Measurements from ENCODE around the gene TMPRSS6. TPM values are rescaled to one million over a fixed set of nuclear protein-coding genes. Genes with fewer than 3 reads are reported as not detected.

Gene TMPRSS6
- total and polyA plus RNA-seq, 2 of the 13 experiments (the other 11 are each of a cell fraction or from before 2014, with no cell fraction given): 4.2 to 4.8 TPM

GRCh38 chr22:37032134-37032534 is 77.4 kb downstream of the TMPRSS6 start (continued):
- TF ChIP-seq, protein P1, sequence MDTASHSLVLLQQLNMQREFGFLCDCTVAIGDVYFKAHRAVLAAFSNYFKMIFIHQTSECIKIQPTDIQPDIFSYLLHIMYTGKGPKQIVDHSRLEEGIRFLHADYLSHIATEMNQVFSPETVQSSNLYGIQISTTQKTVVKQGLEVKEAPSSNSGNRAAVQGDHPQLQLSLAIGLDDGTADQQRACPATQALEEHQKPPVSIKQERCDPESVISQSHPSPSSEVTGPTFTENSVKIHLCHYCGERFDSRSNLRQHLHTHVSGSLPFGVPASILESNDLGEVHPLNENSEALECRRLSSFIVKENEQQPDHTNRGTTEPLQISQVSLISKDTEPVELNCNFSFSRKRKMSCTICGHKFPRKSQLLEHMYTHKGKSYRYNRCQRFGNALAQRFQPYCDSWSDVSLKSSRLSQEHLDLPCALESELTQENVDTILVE (CRISPR knock-in tag; IDR thresholded peaks at IDR 0.05): no peak
- TF ChIP-seq MEF2D (CRISPR knock-in tag; IDR thresholded peaks at IDR 0.05) (peak; percentile 10; the same call in 1 of the 2 replicates), PRDM10 (CRISPR knock-in tag; IDR thresholded peaks at IDR 0.05; ENCODE audit: low read depth) (0 out of 2 replicates have a peak, but pooled peaks have one; percentile 5), HDAC6 (IDR thresholded peaks at IDR 0.05; ENCODE audit: low read depth, low read length) (no peak), HOXA5 (CRISPR knock-in tag; IDR thresholded peaks at IDR 0.05) (peak; percentile 66; the same call in 1 of the 2 replicates), ZBTB4 (CRISPR knock-in tag; IDR thresholded peaks at IDR 0.05; ENCODE audit: borderline replicate concordance) (no peak), PRPF4 (IDR thresholded peaks at IDR 0.05; ENCODE audit: low read depth, low read length, poor library complexity, severe bottlenecking) (no peak), ZNF749 (CRISPR knock-in tag; IDR thresholded peaks at IDR 0.05; ENCODE audit: borderline replicate concordance) (peak; percentile 3; the same call in 1 of the 2 replicates), NR3C1 (CRISPR knock-in tag; IDR thresholded peaks at IDR 0.05) (no peak), ZNF362 (CRISPR knock-in tag; IDR thresholded peaks at IDR 0.05; ENCODE audit: borderline replicate concordance) (no peak), ZNF329 (CRISPR knock-in tag; IDR thresholded peaks at IDR 0.05; ENCODE audit: low read depth) (no peak), CEBPG (CRISPR knock-in tag; IDR thresholded peaks at IDR 0.05) (no peak), UBTF (CRISPR knock-in tag; IDR thresholded peaks at IDR 0.05) (no peak), GATAD2A (CRISPR knock-in tag; IDR thresholded peaks at IDR 0.05) (peak; percentile 4; the same call in 1 of the 2 replicates), ZMAT3 (CRISPR knock-in tag; conservative IDR thresholded peaks at IDR 0.05) (no peak), MXD4 (CRISPR knock-in tag; IDR thresholded peaks at IDR 0.05) (no peak), ISX (CRISPR knock-in tag; conservative IDR thresholded peaks at IDR 0.05) (no peak), U2AF2 (IDR thresholded peaks at IDR 0.05; ENCODE audit: low read depth, low read length) (no peak)
- TF ChIP-seq, protein P2, sequence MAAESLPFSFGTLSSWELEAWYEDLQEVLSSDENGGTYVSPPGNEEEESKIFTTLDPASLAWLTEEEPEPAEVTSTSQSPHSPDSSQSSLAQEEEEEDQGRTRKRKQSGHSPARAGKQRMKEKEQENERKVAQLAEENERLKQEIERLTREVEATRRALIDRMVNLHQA (CRISPR knock-in tag; IDR thresholded peaks at IDR 0.05): no peak
